Mesenchymal stem cell (in vitro differentiated cells and primary cell): Measurements from ENCODE around the gene POLRMT.

ENCODE experiments used
- DNase-seq: peaks from one replicate; pipeline ENCODE4 v3.0.0-alpha.2; 2013
- H2AFZ ChIP-seq: one replicate; pipeline ENCODE4 v1.6.1; 2013; ENCODE audit warnings: low read depth, mild to moderate bottlenecking, control low read depth, inconsistent platforms, low read length, moderate library complexity
- H2AK5ac ChIP-seq: 2 replicates; pipeline ENCODE4 v1.6.1; 2013; ENCODE audit warnings: low read length, moderate library complexity, mild to moderate bottlenecking, inconsistent platforms; ENCODE audit not compliant: severe bottlenecking
- H2BK120ac ChIP-seq: one replicate; pipeline ENCODE4 v1.6.1; 2013; ENCODE audit warnings: low read depth, mild to moderate bottlenecking, inconsistent platforms, low read length, moderate library complexity
- H2BK12ac ChIP-seq, 2 experiments: one replicate each; pipeline ENCODE4 v1.6.1; 2013; ENCODE audit warnings: inconsistent platforms in 2 of 2, low read length in 2 of 2, mild to moderate bottlenecking in 2 of 2, moderate library complexity in 2 of 2, control low read depth in 1 of 2
- H2BK15ac ChIP-seq: one replicate; pipeline ENCODE4 v1.6.1; 2013; ENCODE audit warnings: mild to moderate bottlenecking, low read depth, inconsistent platforms; ENCODE audit not compliant: poor library complexity, severe bottlenecking
- H2BK5ac ChIP-seq: 2 replicates; pipeline ENCODE4 v1.6.1; 2013; ENCODE audit warnings: low read depth, mild to moderate bottlenecking, low read length, control low read depth, inconsistent platforms; ENCODE audit not compliant: poor library complexity, severe bottlenecking
- H3K14ac ChIP-seq, 2 experiments: one replicate each; pipeline ENCODE4 v1.6.1; 2013; ENCODE audit warnings: inconsistent platforms in 2 of 2, low read length in 2 of 2, control low read depth in 1 of 2, mild to moderate bottlenecking in 1 of 2, moderate library complexity in 1 of 2
- H3K18ac ChIP-seq, 2 experiments: one replicate each; pipeline ENCODE4 v1.6.1; 2013; ENCODE audit warnings: inconsistent platforms in 2 of 2, low read length in 2 of 2, control low read depth in 1 of 2, low read depth in 1 of 2, mild to moderate bottlenecking in 1 of 2
- H3K23ac ChIP-seq, 2 experiments: one replicate each; pipeline ENCODE4 v1.6.1; 2013; ENCODE audit warnings: inconsistent platforms in 2 of 2, low read length in 2 of 2, mild to moderate bottlenecking in 2 of 2, moderate library complexity in 2 of 2, control low read depth in 1 of 2
- H3K27ac ChIP-seq: 2 replicates; pipeline ENCODE4 v1.5.1; 2013; ENCODE audit warnings: mild to moderate bottlenecking, moderate library complexity, low read length, control low read depth, inconsistent platforms; ENCODE audit not compliant: poor library complexity, severe bottlenecking
- H3K27me3 ChIP-seq, 2 experiments: 2 replicates each; pipeline versions ENCODE4 v1.6.1 to v1.7.0; 2013; ENCODE audit warnings: low read length in 2 of 2, mild to moderate bottlenecking in 2 of 2, moderate library complexity in 2 of 2, control low read depth in 1 of 2, inconsistent platforms in 1 of 2; ENCODE audit not compliant: control insufficient read depth in 1 of 2, insufficient read depth in 1 of 2
- H3K36me3 ChIP-seq, 2 experiments: 2 replicates each; pipeline versions ENCODE4 v1.6.1 to v1.7.0; 2013; ENCODE audit warnings: low read length in 2 of 2, control low read depth in 1 of 2, inconsistent platforms in 1 of 2, low read depth in 1 of 2, mild to moderate bottlenecking in 1 of 2; ENCODE audit not compliant: insufficient read depth in 2 of 2, control insufficient read depth in 1 of 2
- H3K4ac ChIP-seq, 2 experiments: one replicate each; pipeline ENCODE4 v1.6.1; 2013; ENCODE audit warnings: inconsistent platforms in 2 of 2, low read length in 2 of 2, mild to moderate bottlenecking in 2 of 2, moderate library complexity in 2 of 2, control low read depth in 1 of 2, low read depth in 1 of 2
- H3K4me1 ChIP-seq: 2 replicates; pipeline ENCODE4 v1.6.1; 2013; ENCODE audit warnings: low read depth, low read length, control low read depth; ENCODE audit not compliant: control insufficient read depth, insufficient read depth
- H3K4me2 ChIP-seq: 2 replicates; pipeline ENCODE4 v1.6.1; 2013; ENCODE audit warnings: low read length, mild to moderate bottlenecking, inconsistent platforms; ENCODE audit not compliant: poor library complexity, severe bottlenecking
- H3K4me3 ChIP-seq, 2 experiments: 2 replicates each; pipeline versions ENCODE4 v1.5.1 to v1.7.0; 2013; ENCODE audit warnings: low read length in 2 of 2, mild to moderate bottlenecking in 2 of 2, control low read depth in 1 of 2, low read depth in 1 of 2; ENCODE audit not compliant: insufficient read depth in 1 of 2
- H3K79me1 ChIP-seq: replicated peaks from 2 replicates; pipeline ENCODE4 v1.6.1; 2013; ENCODE audit warnings: mild to moderate bottlenecking, control low read depth, low read length, inconsistent platforms; ENCODE audit not compliant: poor library complexity, severe bottlenecking
- H3K9ac ChIP-seq: 2 replicates; pipeline ENCODE4 v1.7.0; 2013; ENCODE audit warnings: mild to moderate bottlenecking, low read length, moderate library complexity
- H3K9me3 ChIP-seq: 2 replicates; pipeline ENCODE4 v1.7.0; 2013; ENCODE audit warnings: mild to moderate bottlenecking, low read length; ENCODE audit not compliant: control insufficient read depth
- H4K8ac ChIP-seq: one replicate; pipeline ENCODE4 v1.6.1; 2013; ENCODE audit warnings: inconsistent platforms, mild to moderate bottlenecking, low read length, moderate library complexity
- H4K91ac ChIP-seq: one replicate; pipeline ENCODE4 v1.6.1; 2013; ENCODE audit warnings: mild to moderate bottlenecking, low read length, inconsistent platforms
- WGBS: methylation state at CpG from one replicate; pipeline ENCODE4 v1.1.7; 2013; ENCODE audit warnings: mixed read lengths; 5-methylcytosine and 5-hydroxymethylcytosine counted together

Gene POLRMT

GRCh38 chr19:616747-617526 is 16.4 kb downstream of the POLRMT start:
- no peak overlapping the region for H3K9ac ChIP-seq
- H3K14ac ChIP-seq = no peak overlapping the region
- peaks cover 12% of the 10 kb centered on the region for H3K79me1 ChIP-seq
- peaks cover 0 to 4% of the 10 kb centered on the region in 2 experiments for H3K27me3 ChIP-seq
- H2AFZ ChIP-seq = no peak overlapping the region
- H2BK5ac ChIP-seq = no peak overlapping the region
- H3K4me3 ChIP-seq = no peak overlapping the region
- H3K18ac ChIP-seq = no peak overlapping the region
- no peak overlapping the region for H3K23ac ChIP-seq
- no peak overlapping the region for H2BK12ac ChIP-seq
- H3K4ac ChIP-seq = no peak overlapping the region
- H3K9me3 ChIP-seq = no peaks in the 10 kb centered on the region
- no peak overlapping the region for H4K8ac ChIP-seq
- peaks cover 11% of the 10 kb centered on the region for H3K4me1 ChIP-seq
- no peak overlapping the region for H3K4me2 ChIP-seq
- H3K36me3 ChIP-seq = peaks cover 18 to 88% of the 10 kb centered on the region in 2 experiments
- no peak overlapping the region for H3K27ac ChIP-seq
- no peak overlapping the region for H2AK5ac ChIP-seq
- no peak overlapping the region for H4K91ac ChIP-seq
- WGBS = 94% methylated on average over 44 of the region's 58 CpGs
- no peak overlapping the region for H2BK120ac ChIP-seq
- no peak for DNase-seq
- H2BK15ac ChIP-seq = no peak overlapping the region

GRCh38 chr19:616062-616700 is 17.2 kb downstream of the POLRMT start:
- no peak overlapping the region for H4K91ac ChIP-seq
- no peaks in the 10 kb centered on the region for H3K9me3 ChIP-seq
- no peak overlapping the region for H3K4me3 ChIP-seq
- H3K18ac ChIP-seq = no peak overlapping the region
- H3K4ac ChIP-seq = no peak overlapping the region
- no peak overlapping the region for H3K14ac ChIP-seq
- H2AFZ ChIP-seq = no peak overlapping the region
- no peak overlapping the region for H3K27ac ChIP-seq
- no peak overlapping the region for H2BK12ac ChIP-seq
- DNase-seq = no peak
- H3K4me2 ChIP-seq = no peak overlapping the region
- peaks cover 12% of the 10 kb centered on the region for H3K79me1 ChIP-seq
- peaks cover 18 to 80% of the 10 kb centered on the region in 2 experiments for H3K36me3 ChIP-seq
- no peak overlapping the region for H2BK120ac ChIP-seq
- no peak overlapping the region for H2AK5ac ChIP-seq
- H2BK15ac ChIP-seq = no peak overlapping the region
- H3K9ac ChIP-seq = no peak overlapping the region
- H3K4me1 ChIP-seq = peaks cover 15% of the 10 kb centered on the region
- peaks cover 0 to 4% of the 10 kb centered on the region in 2 experiments for H3K27me3 ChIP-seq
- H3K23ac ChIP-seq = no peak overlapping the region
- WGBS = 83% methylated on average over 46 of the region's 97 CpGs
- no peak overlapping the region for H2BK5ac ChIP-seq
- H4K8ac ChIP-seq = no peak overlapping the region

GRCh38 chr19:615619-616018 is 17.7 kb downstream of the POLRMT start:
- no peak overlapping the region for H2AFZ ChIP-seq
- H2BK120ac ChIP-seq = no peak overlapping the region
- no peak overlapping the region for H2BK12ac ChIP-seq
- H2BK5ac ChIP-seq = no peak overlapping the region
- H3K9me3 ChIP-seq = no peaks in the 10 kb centered on the region
- H3K27ac ChIP-seq = no peak overlapping the region
- H3K23ac ChIP-seq = no peak overlapping the region
- H3K4me3 ChIP-seq = no peak overlapping the region
- no peak overlapping the region for H4K91ac ChIP-seq
- no peak overlapping the region for H3K9ac ChIP-seq
- H2AK5ac ChIP-seq = no peak overlapping the region
- WGBS = 85% methylated on average over 18 of the region's 33 CpGs
- H3K14ac ChIP-seq = no peak overlapping the region
- H2BK15ac ChIP-seq = no peak overlapping the region
- H3K27me3 ChIP-seq = peaks cover 0 to 4% of the 10 kb centered on the region in 2 experiments
- no peak overlapping the region for H3K18ac ChIP-seq
- peaks cover 18 to 76% of the 10 kb centered on the region in 2 experiments for H3K36me3 ChIP-seq
- H3K4ac ChIP-seq = no peak overlapping the region
- peaks cover 19% of the 10 kb centered on the region for H3K4me1 ChIP-seq
- H3K4me2 ChIP-seq = no peak overlapping the region
- H3K79me1 ChIP-seq = peaks cover 12% of the 10 kb centered on the region
- H4K8ac ChIP-seq = no peak overlapping the region
- no peak for DNase-seq

GRCh38 chr19:613732-614567 is 19.4 kb downstream of the POLRMT start:
- Histone ChIP-seq H2BK12ac (no peak overlapping the region), H3K14ac (no peak overlapping the region), H3K27me3 (peaks cover 0 to 4% of the 10 kb centered on the region in 2 experiments), H2AFZ (no peak overlapping the region), H2BK120ac (no peak overlapping the region), H3K4me3 (no peak overlapping the region), H3K18ac (no peak overlapping the region), H2BK5ac (no peak overlapping the region), H3K27ac (no peak overlapping the region), H3K4me1 (peaks cover 36% of the 10 kb centered on the region), H4K8ac (no peak overlapping the region), H3K79me1 (peaks cover 8% of the 10 kb centered on the region), H3K23ac (no peak overlapping the region), H3K9me3 (no peaks in the 10 kb centered on the region), H2AK5ac (no peak overlapping the region), H3K4ac (no peak overlapping the region), H3K4me2 (no peak overlapping the region), H3K36me3 (peaks cover 12 to 59% of the 10 kb centered on the region in 2 experiments), H3K9ac (no peak overlapping the region), H4K91ac (no peak overlapping the region), H2BK15ac (no peak overlapping the region)
- DNase-seq = no peak
- WGBS = 94% methylated on average over 53 of the region's 54 CpGs
